Esophagus (tissue), 2 donors: ENCODE data around the gene SEMA5A. TPM values are rescaled to one million over a fixed set of nuclear protein-coding genes. Genes with fewer than 3 reads are reported as not detected.

Experiments
- H3K27ac ChIP-seq, 2 donors: one replicate each; pipeline ENCODE4 v1.5.1; 2013; ENCODE audit warnings: low read depth in 2 of 2, mild to moderate bottlenecking in 2 of 2, inconsistent platforms in 1 of 2, low read length in 1 of 2, moderate library complexity in 1 of 2
- H3K27me3 ChIP-seq, 2 donors: one replicate each; pipeline ENCODE4 v1.6.1; 2013; ENCODE audit warnings: low read length in 2 of 2, control low read depth in 1 of 2, mild to moderate bottlenecking in 1 of 2; ENCODE audit not compliant: insufficient read depth in 2 of 2, control insufficient read depth in 1 of 2
- H3K36me3 ChIP-seq, 2 donors: one replicate each; pipeline ENCODE4 v1.6.1; 2013; ENCODE audit warnings: low read length in 1 of 2; ENCODE audit not compliant: control insufficient read depth in 2 of 2, insufficient read depth in 2 of 2
- H3K4me1 ChIP-seq, 2 donors: one replicate each; pipeline ENCODE4 v1.6.1; 2013; ENCODE audit warnings: low read length in 1 of 2; ENCODE audit not compliant: control insufficient read depth in 2 of 2, insufficient read depth in 2 of 2
- H3K4me3 ChIP-seq, 2 donors: one replicate each; pipeline ENCODE4 v1.5.1; 2013; ENCODE audit warnings: low read length in 2 of 2, mild to moderate bottlenecking in 2 of 2, low read depth in 1 of 2, moderate library complexity in 1 of 2
- H3K9me3 ChIP-seq, 2 donors: one replicate each; pipeline ENCODE4 v1.6.1; 2013; ENCODE audit warnings: mild to moderate bottlenecking in 2 of 2, low read depth in 1 of 2, low read length in 1 of 2, moderate library complexity in 1 of 2; ENCODE audit not compliant: control insufficient read depth in 2 of 2, insufficient read depth in 1 of 2
- WGBS, 2 donors: extraction: QIAGEN DNeasy Blood & Tissue Kit; methylation state at CpG; one replicate each; pipeline ENCODE4 v1.1.7; 2013; 5-methylcytosine and 5-hydroxymethylcytosine counted together
- polyA plus RNA-seq, 2 donors: library from polyadenylated mRNA; stranded (reverse); fragments of 200-250 nt; gene quantifications; one replicate each; pipeline ENCODE4 v1.2.3, GENCODE V29; 2013
- donor health status: healthy with polysubstance abuse.
- donor health status: Bipolar disorder and iron deficiency.

The SEMA5A gene
- polyA plus RNA-seq, 2 donors = 1.3 to 1.9 TPM

GRCh38 chr5:9523090-9523823, 22.6 kb downstream of the SEMA5A start:
- no peaks in the 10 kb centered on the region for H3K27me3 ChIP-seq
- H3K4me1 ChIP-seq = peaks cover 0 to 3% of the 10 kb centered on the region in 2 donors
- H3K36me3 ChIP-seq = no peaks in the 10 kb centered on the region
- H3K9me3 ChIP-seq = no peaks in the 10 kb centered on the region
- H3K27ac ChIP-seq = no peak overlapping the region
- no peak overlapping the region for H3K4me3 ChIP-seq
- 74 to 82% methylated on average over 7 of the region's 7 CpGs for WGBS, 2 donors

GRCh38 chr5:9519537-9519936, 26.3 kb downstream of the SEMA5A start:
- Histone ChIP-seq H3K27me3 (no peaks in the 10 kb centered on the region), H3K27ac (no peak overlapping the region), H3K36me3 (no peaks in the 10 kb centered on the region), H3K4me1 (peaks cover 0 to 3% of the 10 kb centered on the region in 2 donors), H3K4me3 (no peak overlapping the region), H3K9me3 (no peaks in the 10 kb centered on the region)
- WGBS, 2 donors = 62 to 69% methylated on average over 4 of the region's 4 CpGs

GRCh38 chr5:9516591-9516990, 29.3 kb downstream of the SEMA5A start:
- WGBS, 2 donors = 77 to 85% methylated on average over 5 of the region's 5 CpGs
- no peak overlapping the region for H3K27ac ChIP-seq
- H3K9me3 ChIP-seq = no peaks in the 10 kb centered on the region
- no peaks in the 10 kb centered on the region for H3K4me1 ChIP-seq
- H3K27me3 ChIP-seq = no peaks in the 10 kb centered on the region
- H3K4me3 ChIP-seq = no peak overlapping the region
- H3K36me3 ChIP-seq = no peaks in the 10 kb centered on the region

- Histone ChIP-seq H3K9me3 (no peaks in the 10 kb centered on the region), H3K27ac (no peak overlapping the region), H3K36me3 (no peaks in the 10 kb centered on the region), H3K4me1 (no peaks in the 10 kb centered on the region), H3K27me3 (no peaks in the 10 kb centered on the region), H3K4me3 (no peak overlapping the region)
- WGBS, 2 donors = 64 to 73% methylated on average over 3 of the region's 3 CpGs
These were observed 30.4 kb downstream of the SEMA5A start for GRCh38 chr5:9515436-9515835.

- Histone ChIP-seq H3K4me1 (no peaks in the 10 kb centered on the region), H3K9me3 (no peaks in the 10 kb centered on the region), H3K27ac (no peak overlapping the region), H3K4me3 (no peak overlapping the region), H3K27me3 (no peaks in the 10 kb centered on the region), H3K36me3 (no peaks in the 10 kb centered on the region)
- WGBS, 2 donors = 78 to 86% methylated on average over 2 of the region's 2 CpGs
These were observed 30.9 kb downstream of the SEMA5A start for GRCh38 chr5:9514968-9515367.

- H3K4me1 ChIP-seq = no peaks in the 10 kb centered on the region
- H3K27me3 ChIP-seq = no peaks in the 10 kb centered on the region
- WGBS, 2 donors = 62 to 66% methylated on average over 4 of the region's 4 CpGs
- no peak overlapping the region for H3K27ac ChIP-seq
- no peaks in the 10 kb centered on the region for H3K9me3 ChIP-seq
- H3K4me3 ChIP-seq = no peak overlapping the region
- H3K36me3 ChIP-seq = no peaks in the 10 kb centered on the region
These were observed 32.0 kb downstream of the SEMA5A start for GRCh38 chr5:9513827-9514226.

- no peaks in the 10 kb centered on the region for H3K9me3 ChIP-seq
- WGBS, 2 donors = 25 to 46% methylated on average over 4 of the region's 4 CpGs
- H3K4me1 ChIP-seq = no peaks in the 10 kb centered on the region
- no peaks in the 10 kb centered on the region for H3K27me3 ChIP-seq
- H3K4me3 ChIP-seq = no peak overlapping the region
- no peaks in the 10 kb centered on the region for H3K36me3 ChIP-seq
- H3K27ac ChIP-seq = no peak overlapping the region
These were observed 33.4 kb downstream of the SEMA5A start for GRCh38 chr5:9512457-9512856.

GRCh38 chr5:9507974-9508373, 37.9 kb downstream of the SEMA5A start:
- WGBS, 2 donors = 81 to 83% methylated on average over 6 of the region's 6 CpGs
- Histone ChIP-seq H3K27ac (no peak overlapping the region), H3K4me1 (no peaks in the 10 kb centered on the region)

GRCh38 chr5:9505225-9505624, 40.6 kb downstream of the SEMA5A start:
- Histone ChIP-seq H3K4me3 (no peak overlapping the region), H3K27me3 (no peaks in the 10 kb centered on the region), H3K27ac (no peak overlapping the region), H3K9me3 (no peaks in the 10 kb centered on the region), H3K4me1 (no peaks in the 10 kb centered on the region), H3K36me3 (no peaks in the 10 kb centered on the region)
- 74 to 76% methylated on average over 2 of the region's 2 CpGs for WGBS, 2 donors

More at GRCh38 chr5:9507974-9508373, 37.9 kb downstream of the SEMA5A start:
- H3K4me3 ChIP-seq = no peak overlapping the region
- H3K27me3 ChIP-seq = no peaks in the 10 kb centered on the region
- H3K36me3 ChIP-seq = no peaks in the 10 kb centered on the region
- no peaks in the 10 kb centered on the region for H3K9me3 ChIP-seq

GRCh38 chr5:9502864-9503263, 43.0 kb downstream of the SEMA5A start:
- Histone ChIP-seq H3K9me3 (no peaks in the 10 kb centered on the region), H3K4me3 (no peak overlapping the region), H3K4me1 (no peaks in the 10 kb centered on the region), H3K27ac (no peak overlapping the region), H3K36me3 (no peaks in the 10 kb centered on the region), H3K27me3 (no peaks in the 10 kb centered on the region)
- 89 to 93% methylated on average over 1 of the region's 1 CpG for WGBS, 2 donors
